B cell (primary cell): ENCODE measurements around the gene MDP1. TPM values are rescaled to one million over a fixed set of nuclear protein-coding genes. Genes with fewer than 3 reads are reported as not detected.

Experiments used
- ATAC-seq: fragments of 200-7000 bp; cut with Tn5 transposase; one replicate; pipeline ENCODE4 v1.10.0; 2021; ENCODE audit warnings: low read depth, mild to moderate bottlenecking, moderate number of reproducible peaks, moderate library complexity
- CTCF ChIA-PET: fragments of 350-600 bp; sonication (Branson Sonifier 250); formaldehyde crosslinking; loops from one replicate; lab custom pipeline; 2021; ENCODE audit warnings: antibody characterized with exemption, inconsistent platforms; lab: Charles Lee
- POLR2A ChIA-PET: fragments of 350-600 bp; sonication (Branson Sonifier 250); formaldehyde crosslinking; loops from one replicate; lab custom pipeline; 2021; ENCODE audit warnings: antibody characterized with exemption; lab: Charles Lee
- DNase-seq: peaks from one replicate; pipeline ENCODE4 v3.0.0; 2013
- H2AFZ ChIP-seq: 2 replicates; pipeline ENCODE4 v1.6.1; 2012; ENCODE audit warnings: mild to moderate bottlenecking, low read depth, low read length; ENCODE audit not compliant: insufficient read depth, poor library complexity, severe bottlenecking
- H3K27ac ChIP-seq, 2 donors: 1 replicate in 1 of 2; 2 replicates in 1 of 2; pipeline ENCODE4 v1.5.1; 2012 to 2013; ENCODE audit warnings: low read length in 2 of 2, mild to moderate bottlenecking in 2 of 2, moderate library complexity in 1 of 2
- H3K27me3 ChIP-seq, 4 experiments: fragments of 200-600 bp in 1 of 4; sonication (generic) in 1 of 4; replicated peaks in 1 of 4; 1 replicate in 2 of 4; 2 replicates in 2 of 4; pipeline versions ENCODE4 v1.6.1 to v1.7.0; 2013 to 2016; ENCODE audit warnings: low read length in 3 of 4, mild to moderate bottlenecking in 2 of 4, mixed read lengths in 1 of 4, moderate library complexity in 1 of 4; ENCODE audit not compliant: insufficient read depth in 4 of 4, control insufficient read depth in 3 of 4; ENCODE audit errors: control extremely low read depth in 1 of 4
- H3K36me3 ChIP-seq, 2 experiments: replicated peaks in 1 of 2; 1 replicate in 1 of 2; 2 replicates in 1 of 2; pipeline versions ENCODE4 v1.6.1 to v1.7.1; 2013; ENCODE audit warnings: low read length in 1 of 2; ENCODE audit not compliant: insufficient read depth in 2 of 2, control insufficient read depth in 1 of 2; ENCODE audit errors: control extremely low read depth in 1 of 2, extremely low read depth in 1 of 2
- H3K4me1 ChIP-seq, 2 donors: fragments of 200-600 bp in 1 of 2; sonication (generic) in 1 of 2; 1 replicate in 1 of 2; 2 replicates in 1 of 2; pipeline versions ENCODE4 v1.5.1 to v1.6.1; 2013 to 2017; ENCODE audit warnings: low read length in 2 of 2; ENCODE audit not compliant: control insufficient read depth in 2 of 2, insufficient read depth in 2 of 2
- H3K4me2 ChIP-seq: replicated peaks from 2 replicates; pipeline ENCODE3; 2012; ENCODE audit warnings: mild to moderate bottlenecking, low read depth, low read length; ENCODE audit not compliant: poor library complexity, severe bottlenecking
- H3K4me3 ChIP-seq, 5 experiments: fragments of 200-600 bp in 1 of 5; sonication (generic) in 1 of 5; 1 replicate in 3 of 5; 2 replicates in 2 of 5; pipeline versions ENCODE4 v1.5.1 to v1.7.0; 2011 to 2016; ENCODE audit warnings: low read length in 4 of 5, mild to moderate bottlenecking in 4 of 5, low read depth in 2 of 5, control low read depth in 1 of 5, moderate library complexity in 1 of 5; ENCODE audit not compliant: insufficient read depth in 1 of 5; ENCODE audit errors: control extremely low read depth in 1 of 5, extremely low read depth in 1 of 5
- H3K79me2 ChIP-seq: fragments of 200-600 bp; sonication (generic); one replicate; pipeline ENCODE4 v1.6.0; 2016; ENCODE audit warnings: low read length; ENCODE audit not compliant: control insufficient read depth, insufficient read depth
- H3K9ac ChIP-seq: fragments of 200-600 bp; sonication (generic); 2 replicates; pipeline ENCODE4 v1.6.1; 2017; ENCODE audit warnings: mild to moderate bottlenecking, low read length, moderate library complexity
- H3K9me3 ChIP-seq, 3 donors: one replicate each; pipeline versions ENCODE4 v1.6.1 to v1.7.1; 2013; ENCODE audit warnings: low read length in 2 of 3; ENCODE audit not compliant: control insufficient read depth in 2 of 3, insufficient read depth in 1 of 3; ENCODE audit errors: control extremely low read depth in 1 of 3
- H4K20me1 ChIP-seq: 2 replicates; pipeline ENCODE4 v1.6.0; 2012; ENCODE audit warnings: mild to moderate bottlenecking, low read length; ENCODE audit not compliant: insufficient read depth, control insufficient read depth, poor library complexity, severe bottlenecking
- H3K27ac Mint-ChIP-seq: one replicate; pipeline ENCODE4 v1.8.0; 2021; ENCODE audit warnings: mixed read lengths
- H3K27me3 Mint-ChIP-seq: one replicate; pipeline ENCODE4 v1.8.0; 2021; ENCODE audit warnings: mixed read lengths
- H3K4me1 Mint-ChIP-seq: one replicate; pipeline ENCODE4 v1.8.0; 2021; ENCODE audit warnings: mixed read lengths
- H3K4me3 Mint-ChIP-seq: one replicate; pipeline ENCODE4 v1.8.0; 2021; ENCODE audit warnings: mixed read lengths
- H3K9me3 Mint-ChIP-seq: one replicate; pipeline ENCODE4 v1.8.0; 2022; ENCODE audit warnings: mixed read lengths; ENCODE audit not compliant: insufficient read depth
- CTCF ChIP-seq: fragments of 200-600 bp; IDR thresholded peaks from one replicate; pipeline ENCODE4 v1.8.0; 2022; ENCODE audit warnings: antibody characterized with exemption, mild to moderate bottlenecking
- EZH2 ChIP-seq: IDR thresholded peaks from 2 replicates; pipeline ENCODE4 v1.6.1; 2012; ENCODE audit warnings: borderline replicate concordance, low read depth, mild to moderate bottlenecking, moderate library complexity, low read length; ENCODE audit not compliant: insufficient read depth, poor library complexity, severe bottlenecking
- WGBS: methylation state at CpG from one replicate; pipeline ENCODE4 v1.1.5; 2013; ENCODE audit warnings: missing lambda C conversion rate; ENCODE audit not compliant: insufficient coverage; 5-methylcytosine and 5-hydroxymethylcytosine counted together
- intact Hi-C: fragments of 100-400 bp; cut with micrococcal nuclease; formaldehyde crosslinking; loops from one replicate; pipeline ENCODE4 v1.10.0; 2022
- polyA minus RNA-seq: library from RNA; depleted of rRNA, polyadenylated mRNA; stranded (reverse); fragments of >200 nt; gene quantifications from 2 replicates; pipeline ENCODE4 v1.2.3, GENCODE V29; 2012
- polyA plus RNA-seq: library from polyadenylated mRNA; depleted of rRNA; stranded (reverse); fragments of >200 nt; gene quantifications from 2 replicates; pipeline ENCODE4 v1.2.3, GENCODE V29; 2012
- total RNA-seq, 2 donors: library from RNA; stranded (reverse); fragments of 120-200 nt in 1 of 2; gene quantifications; 1 replicate in 1 of 2; 2 replicates in 1 of 2; pipeline versions ENCODE4 v1.2.3 to v1.2.4, GENCODE V29; 2013 to 2022

Gene MDP1
- total RNA-seq (11.3 and 17.0 TPM in 2 replicates), polyA plus RNA-seq (22.6 and 28.1 TPM in 2 replicates), polyA minus RNA-seq (8.6 and 15.7 TPM in 2 replicates)
- 21.4 TPM for total RNA-seq (2013)

GRCh38 chr14:24215495-24216344 lies at the start of gene MDP1:
Gene MDP1, minus strand, starts transcription at chr14:24216066. Its CDS starts 111 bp downstream, at chr14:24215955.
- peaks cover 38% of the 10 kb centered on the region for H3K4me1 Mint-ChIP-seq
- POLR2A ChIA-PET, result interaction anchor here (0.5 to 5.3 kb wide), 16 partner anchors 17 to 215 kb away, joined by 3 to 64 read pairs (median 4); partner anchors contain the start of genes DCAF11, DHRS1, GMPR2 and IPO4
- under 1% methylated on average over 27 of the region's 40 CpGs for WGBS
- Histone ChIP-seq H3K9ac (peak within 1 kb of the TSS; percentile 93), H3K4me1 (peaks cover 32 to 33% of the 10 kb centered on the region in 2 donors), H3K27ac (peak within 1 kb of the TSS; percentile 89 to 98), H3K36me3 (peaks cover 2 to 17% of the 10 kb centered on the region in 2 experiments), H3K79me2 (peaks cover 67% of the 10 kb centered on the region), H3K4me2 (peak within 1 kb of the TSS; percentile 88), H3K9me3 (no peaks in the 10 kb centered on the region), H3K4me3 (peak within 1 kb of the TSS; percentile 88 to 99 (median 96)), H3K27me3 (no peaks in the 10 kb centered on the region), H2AFZ (peak within 1 kb of the TSS; percentile 90), H4K20me1 (peaks cover 10% of the 10 kb centered on the region)
- intact Hi-C loops, result loop anchor here (1.0 to 10.0 kb wide), 5 partner anchors 27 to 915 kb away; partner anchors contain the start of genes THTPA, TINF2 and ZFHX2
- peak within 1 kb of the TSS; percentile 96 for H3K27ac Mint-ChIP-seq
- ATAC-seq, result peak; percentile 75
- TF ChIP-seq CTCF (peak; percentile 80), EZH2 (no peak)
- peak; percentile 94 for DNase-seq
- no peaks in the 10 kb centered on the region for H3K27me3 Mint-ChIP-seq
- CTCF ChIA-PET, result interaction anchor here (0.6 to 4.2 kb wide), 26 partner anchors 12 to 220 kb away, joined by 3 to 31 read pairs (median 5); partner anchors contain the start of genes CIDEB, DCAF11, DHRS1 and GMPR2
- H3K9me3 Mint-ChIP-seq, result no peaks in the 10 kb centered on the region
- H3K4me3 Mint-ChIP-seq, result peak within 1 kb of the TSS; percentile 93
